Measurements from ENCODE around the gene MYH9.

The MYH9 gene

GRCh38 chr22:36367479-36367878 is 20.3 kb downstream of the MYH9 start:
- DNase-seq (ENCODE audit: low read depth, low spot score) = no peak

DNA sequence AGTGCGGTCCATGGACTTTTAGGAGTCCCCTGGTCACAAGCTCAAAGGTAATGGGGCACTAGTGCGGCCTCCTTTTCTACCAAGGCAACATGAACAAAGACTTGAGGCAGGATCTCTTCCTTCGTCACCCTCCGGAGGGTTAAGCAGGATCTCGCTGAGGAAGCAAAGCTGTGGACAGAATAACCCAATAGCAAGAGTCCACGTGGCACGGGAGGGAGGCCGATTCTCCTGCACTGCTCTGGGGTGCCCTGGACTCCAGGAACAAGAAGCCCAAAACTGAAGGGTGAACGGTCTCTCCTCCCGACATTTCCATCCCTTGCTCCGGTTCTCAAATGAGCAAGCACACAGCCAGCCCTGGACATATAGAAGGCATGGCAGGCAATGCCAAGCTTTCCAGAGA is 20.7 kb downstream of the MYH9 start:
- DNase-seq (ENCODE audit: low read depth, low spot score) = no peak

- DNase-seq (ENCODE audit: low read depth, low spot score) = peak; percentile 52
Observed at GRCh38 chr22:36366291-36366708, 21.5 kb downstream of the MYH9 start.

DNA sequence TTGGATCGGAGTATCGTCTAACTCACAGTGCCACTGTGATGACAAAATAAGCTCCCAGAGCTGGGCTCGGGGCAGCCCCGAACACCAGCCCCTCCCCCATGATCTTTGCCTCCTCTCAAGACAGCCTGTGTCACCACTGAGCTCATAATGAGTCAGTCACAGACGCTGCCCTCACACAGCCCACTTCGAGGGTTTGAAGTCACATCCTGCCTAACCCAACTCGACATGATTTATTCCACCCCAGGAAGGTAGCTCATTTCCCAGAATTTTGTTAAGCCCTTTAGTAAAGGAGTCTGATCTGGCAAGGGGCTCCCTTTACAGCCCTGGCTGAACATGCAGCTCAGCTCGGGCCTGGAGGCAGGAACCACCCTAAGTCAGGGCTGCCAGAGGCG is 22.8 kb downstream of the MYH9 start:
- peak; percentile 84 for DNase-seq (ENCODE audit: low read depth, low spot score)

GRCh38 chr22:36364255-36365019 is 23.3 kb downstream of the MYH9 start:
- DNase-seq (ENCODE audit: low read depth, low spot score) = no peak

GRCh38 chr22:36363349-36363981 is 24.3 kb downstream of the MYH9 start:
- DNase-seq (ENCODE audit: low read depth, low spot score) = no peak

- DNase-seq (ENCODE audit: low read depth, low spot score) = no peak
Observed at GRCh38 chr22:36362932-36363331, 24.8 kb downstream of the MYH9 start.

DNA sequence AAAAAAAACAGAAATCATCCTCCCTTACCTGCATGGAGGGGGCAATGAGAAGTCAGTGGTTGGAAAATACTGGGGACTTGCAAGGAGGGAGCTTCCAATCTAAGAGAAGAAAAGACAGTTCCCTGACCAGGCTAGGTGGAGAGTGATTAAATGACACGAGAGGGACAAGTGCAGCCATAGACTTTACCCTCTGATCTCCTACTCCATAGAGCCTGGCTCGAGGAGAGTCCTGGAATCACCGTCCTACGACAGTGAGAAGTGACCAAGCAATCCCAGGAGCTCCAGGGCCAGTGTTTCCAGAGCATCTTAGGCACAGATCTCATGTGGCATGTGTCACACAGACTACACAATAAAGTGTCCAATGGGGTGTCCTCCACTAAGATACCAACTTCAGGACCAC is 25.7 kb downstream of the MYH9 start:
- DNase-seq (ENCODE audit: low read depth, low spot score) = no peak

- peak; percentile 89 for DNase-seq (ENCODE audit: low read depth, low spot score)
Observed at GRCh38 chr22:36360871-36361383, 26.8 kb downstream of the MYH9 start.

DNA sequence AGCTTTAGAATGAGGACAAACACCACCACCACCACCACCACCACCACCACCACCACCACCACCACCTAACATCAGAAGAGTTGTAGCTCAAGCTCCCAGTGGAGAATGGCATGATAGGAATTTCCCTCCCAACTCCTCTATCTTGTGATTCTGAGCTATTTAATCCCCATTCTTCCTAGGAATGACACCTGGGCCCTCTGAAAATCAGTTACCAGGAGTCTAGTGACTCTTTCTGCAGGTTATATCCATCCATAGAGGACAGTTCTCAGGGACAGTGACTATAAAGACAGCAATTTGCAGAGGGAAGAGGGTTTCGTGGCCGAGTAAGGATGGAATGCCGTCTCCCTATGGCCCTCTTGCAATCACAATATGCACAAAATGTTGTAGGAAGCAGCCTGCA is 27.8 kb downstream of the MYH9 start:
- DNase-seq (ENCODE audit: low read depth, low spot score) = no peak

DNA sequence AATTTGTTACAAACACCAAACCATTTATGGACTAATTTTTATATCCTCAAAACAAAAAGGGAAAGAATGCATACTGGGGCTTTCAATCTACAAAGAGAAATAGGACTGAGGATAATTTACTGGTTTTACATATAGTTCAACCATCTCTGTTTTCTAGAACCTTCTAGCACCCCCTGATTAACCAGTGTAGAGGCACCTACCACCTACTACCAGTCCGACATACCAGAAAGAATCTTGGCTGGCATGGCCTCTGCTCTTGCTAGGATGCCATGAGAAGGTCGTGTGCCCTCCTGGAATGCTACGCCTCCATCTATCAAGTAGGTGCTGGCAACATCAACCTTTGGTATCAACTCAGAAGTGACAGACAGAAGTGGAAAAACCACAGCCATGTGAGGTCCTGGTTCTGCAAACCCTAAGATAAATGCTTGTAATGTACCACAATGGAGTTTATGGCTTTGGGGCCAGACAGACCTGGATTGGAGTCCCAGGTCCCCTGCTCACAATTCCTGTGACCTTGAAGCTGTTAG is 28.2 kb downstream of the MYH9 start:
- no peak for DNase-seq (ENCODE audit: low read depth, low spot score)

- DNase-seq (ENCODE audit: low read depth, low spot score) = no peak
Observed at GRCh38 chr22:36358533-36359469, 29.0 kb downstream of the MYH9 start.

GRCh38 chr22:36356708-36357624 is 30.8 kb downstream of the MYH9 start:
- DNase-seq (ENCODE audit: low read depth, low spot score) = no peak

GRCh38 chr22:36355894-36356293 is 31.9 kb downstream of the MYH9 start:
- no peak for DNase-seq (ENCODE audit: low read depth, low spot score)

DNA sequence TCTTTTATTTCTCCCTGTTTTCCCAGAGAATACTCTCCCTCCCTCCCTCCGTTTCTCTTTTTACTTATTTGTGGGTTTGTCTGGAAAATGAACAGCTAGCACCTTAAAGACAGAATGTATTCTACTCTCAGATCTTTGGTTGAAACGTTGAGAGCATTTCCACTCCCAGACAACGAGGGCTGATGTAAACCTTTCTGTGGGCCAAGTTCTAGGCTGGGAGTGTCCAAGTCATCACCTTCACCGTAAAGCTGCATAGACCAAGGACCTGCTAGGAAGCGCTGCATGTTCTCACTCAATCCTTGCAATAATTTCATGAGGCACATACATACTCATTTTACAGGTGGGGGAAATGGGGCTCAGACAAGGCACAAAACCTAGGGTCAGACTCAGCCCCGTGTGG is 32.4 kb downstream of the MYH9 start:
- no peak for DNase-seq (ENCODE audit: low read depth, low spot score)

GRCh38 chr22:36352803-36353507 is 34.8 kb downstream of the MYH9 start:
- DNase-seq (ENCODE audit: low read depth, low spot score) = no peak

- DNase-seq (ENCODE audit: low read depth, low spot score) = peak; percentile 49
Observed at GRCh38 chr22:36351921-36352802, 35.6 kb downstream of the MYH9 start.

GRCh38 chr22:36350751-36351594 is 36.8 kb downstream of the MYH9 start:
- DNase-seq (ENCODE audit: low read depth, low spot score) = peak; percentile 54

Data from ELF-1 (cell line).